HepG2 (cell line): Measurements from ENCODE around the gene CTBP1.

Source experiments
- ATF7-NPFF ChIP-seq: sonication (generic); formaldehyde crosslinking; IDR thresholded peaks from 2 replicates; pipeline ENCODE4 v1.8.1; 2023; ENCODE audit warnings: mild to moderate bottlenecking, low read depth, missing genetic modification reagents, moderate library complexity
- CTCF ChIP-seq: sonication (generic); formaldehyde crosslinking; IDR thresholded peaks from 2 replicates; pipeline ENCODE4 v1.5.0; 2020; ENCODE audit warnings: mild to moderate bottlenecking, missing genetic modification reagents, moderate library complexity
- ERF ChIP-seq: IDR thresholded peaks from 2 replicates; pipeline ENCODE4 v1.6.1; 2018; ENCODE audit warnings: missing biosample characterization, missing genetic modification reagents
- GLMP ChIP-seq: sonication (generic); formaldehyde crosslinking; IDR thresholded peaks from 2 replicates; pipeline ENCODE4 v1.9.0; 2021; ENCODE audit warnings: missing genetic modification reagents, mild to moderate bottlenecking, borderline replicate concordance
- HNRNPH1 ChIP-seq: fragments of 200-400 bp; formaldehyde crosslinking; optimal IDR thresholded peaks from 2 replicates; pipeline ENCODE3; 2017; ENCODE audit warnings: mild to moderate bottlenecking, low read depth, low read length
- HNRNPK ChIP-seq: fragments of 200-400 bp; formaldehyde crosslinking; IDR thresholded peaks from 2 replicates; pipeline ENCODE4 v1.6.1; 2018; ENCODE audit warnings: low read length, low read depth, moderate library complexity, mild to moderate bottlenecking; ENCODE audit not compliant: poor library complexity, severe bottlenecking
- MTA1 ChIP-seq: sonication (generic); formaldehyde crosslinking; IDR thresholded peaks from 2 replicates; pipeline ENCODE4 v1.4.0; 2020; ENCODE audit warnings: missing genetic modification reagents, mild to moderate bottlenecking, borderline replicate concordance
- NFIC ChIP-seq: IDR thresholded peaks from 2 replicates; pipeline ENCODE4 v1.6.1; 2012; ENCODE audit warnings: mild to moderate bottlenecking, low read length, inconsistent platforms
- POLR2A ChIP-seq, 2 experiments: IDR thresholded peaks; 2 replicates each; pipeline ENCODE4 v1.6.1; 2011; ENCODE audit warnings: low read depth in 2 of 2, low read length in 2 of 2, mild to moderate bottlenecking in 1 of 2, moderate library complexity in 1 of 2; ENCODE audit not compliant: insufficient read depth in 1 of 2
- SETDB1 ChIP-seq: sonication (generic); formaldehyde crosslinking; IDR thresholded peaks from 2 replicates; pipeline ENCODE4 v1.5.1; 2020; ENCODE audit warnings: missing genetic modification reagents, mild to moderate bottlenecking, borderline replicate concordance
- TEF ChIP-seq: sonication (generic); formaldehyde crosslinking; IDR thresholded peaks from 2 replicates; pipeline ENCODE4 v1.5.0; 2020; ENCODE audit warnings: missing genetic modification reagents
- ZNF3 ChIP-seq: IDR thresholded peaks from 2 replicates; pipeline ENCODE4 v1.7.0; 2017; ENCODE audit warnings: inconsistent platforms

- TF ChIP-seq CTCF (CRISPR knock-in tag) (no peak), ERF (no peak), GLMP (CRISPR knock-in tag) (no peak), TEF (CRISPR knock-in tag) (no peak), HNRNPK (no peak), MTA1 (CRISPR knock-in tag) (no peak), POLR2A (IDR thresholded peaks at IDR 0.05; ENCODE audit: insufficient read depth in 1 of 2, low read depth in 2 of 2, low read length in 2 of 2) (no peak), ATF7-NPFF (no peak), NFIC (no peak), ZNF3 (CRISPR knock-in tag) (no peak), HNRNPH1 (no peak), SETDB1 (CRISPR knock-in tag) (no peak)
These were observed 21.1 kb downstream of the CTBP1 start for GRCh38 chr4:1227816-1228215.
